ENCODE measurements around the gene MICOS13.

Gene MICOS13

GRCh38 chr19:5628461-5628860 is 51.9 kb downstream of the MICOS13 start:
- no peak for DNase-seq (ENCODE audit: low read depth in 2 of 2)

All from activated CD8-positive, alpha-beta memory T cell treated with anti-CD3 and anti-CD28 coated beads for 4 hours (primary cell).